Caco-2 (cell line): ENCODE measurements around the gene HSD17B8. TPM values are rescaled to one million over a fixed set of nuclear protein-coding genes. Genes with fewer than 3 reads are reported as not detected.

Source experiments
- BruUV-seq: library from RNA; stranded (reverse); fragments of 400-500 nt; replicated peaks from 2 replicates; lab custom pipeline; 2021; lab: Mats Ljungman, UMichigan
- CTCF ChIA-PET: fragments of 300-600 bp; sonication (Branson Sonifier 250); formaldehyde crosslinking; loops from one replicate; lab custom pipeline; 2022; ENCODE audit warnings: antibody characterized with exemption; lab: Charles Lee
- POLR2A ChIA-PET: fragments of 300-600 bp; sonication (Branson Sonifier 250); formaldehyde crosslinking; loops from one replicate; lab custom pipeline; 2022; ENCODE audit warnings: antibody characterized with exemption; lab: Charles Lee
- DNase-seq, 2 experiments: peaks; one replicate each; pipeline versions ENCODE4 v3.0.0 to v3.0.0-alpha.2; 2020 to 2022
- H3K27me3 ChIP-seq: replicated peaks from 2 replicates; pipeline ENCODE4 v1.6.0; 2011; ENCODE audit warnings: low read length; ENCODE audit not compliant: control insufficient read depth, insufficient read depth
- H3K36me3 ChIP-seq: 2 replicates; pipeline ENCODE4 v1.5.1; 2011; ENCODE audit warnings: low read length; ENCODE audit not compliant: control insufficient read depth, insufficient read depth
- H3K4me1 ChIP-seq: fragments of 250-450 bp; sonication (Bioruptor Pico); 2 replicates; pipeline ENCODE4 v1.5.1; 2020; ENCODE audit warnings: mild to moderate bottlenecking
- H3K4me3 ChIP-seq: 2 replicates; pipeline ENCODE4 v1.5.1; 2011; ENCODE audit warnings: low read depth, mild to moderate bottlenecking, control low read depth, low read length
- H3K9me3 ChIP-seq: fragments of 250-450 bp; sonication (Bioruptor Pico); 2 replicates; pipeline ENCODE4 v1.5.1; 2020; ENCODE audit warnings: mild to moderate bottlenecking, moderate library complexity
- H3K27ac Mint-ChIP-seq: one replicate; pipeline ENCODE4 v1.8.0; 2022; ENCODE audit warnings: mixed read lengths; ENCODE audit not compliant: unreplicated experiment
- H3K27me3 Mint-ChIP-seq: one replicate; pipeline ENCODE4 v1.8.0; 2022; ENCODE audit warnings: mixed read lengths; ENCODE audit not compliant: insufficient read depth, unreplicated experiment
- H3K36me3 Mint-ChIP-seq: one replicate; pipeline ENCODE4 v1.8.0; 2022; ENCODE audit warnings: mild to moderate bottlenecking, mixed read lengths; ENCODE audit not compliant: insufficient read depth, unreplicated experiment
- H3K4me1 Mint-ChIP-seq: one replicate; pipeline ENCODE4 v1.8.0; 2022; ENCODE audit warnings: low read depth, mixed read lengths; ENCODE audit not compliant: unreplicated experiment
- H3K4me3 Mint-ChIP-seq: one replicate; pipeline ENCODE4 v1.8.0; 2022; ENCODE audit warnings: mild to moderate bottlenecking, moderate library complexity, mixed read lengths; ENCODE audit not compliant: unreplicated experiment
- H3K9me3 Mint-ChIP-seq: one replicate; pipeline ENCODE4 v1.8.0; 2022; ENCODE audit warnings: mixed read lengths; ENCODE audit not compliant: unreplicated experiment
- intact Hi-C: fragments of 100-400 bp; cut with micrococcal nuclease; formaldehyde crosslinking; loops from one replicate; pipeline ENCODE4 v1.10.0; 2022; ENCODE audit not compliant: unreplicated experiment
- total RNA-seq: library from RNA; stranded (reverse); gene quantifications from 2 replicates; pipeline ENCODE4 v1.2.3, GENCODE V29; 2022
- TF ChIP-seq, protein P1 (sequence below), 2 experiments: fragments of 200-600 bp in 1 of 2; IDR thresholded peaks; 1 replicate in 1 of 2; 2 replicates in 1 of 2; pipeline versions ENCODE4 v1.5.1 to v1.8.0; 2011 to 2022; ENCODE audit warnings: antibody characterized with exemption in 1 of 2, control low read depth in 1 of 2, inconsistent platforms in 1 of 2, low read depth in 1 of 2, low read length in 1 of 2, mild to moderate bottlenecking in 1 of 2, moderate library complexity in 1 of 2; ENCODE audit not compliant: insufficient read depth in 1 of 2, severe bottlenecking in 1 of 2, unreplicated experiment in 1 of 2

HSD17B8 gene
- total RNA-seq, 1 experiment from 2014 or later: 10.0 TPM

DNA sequence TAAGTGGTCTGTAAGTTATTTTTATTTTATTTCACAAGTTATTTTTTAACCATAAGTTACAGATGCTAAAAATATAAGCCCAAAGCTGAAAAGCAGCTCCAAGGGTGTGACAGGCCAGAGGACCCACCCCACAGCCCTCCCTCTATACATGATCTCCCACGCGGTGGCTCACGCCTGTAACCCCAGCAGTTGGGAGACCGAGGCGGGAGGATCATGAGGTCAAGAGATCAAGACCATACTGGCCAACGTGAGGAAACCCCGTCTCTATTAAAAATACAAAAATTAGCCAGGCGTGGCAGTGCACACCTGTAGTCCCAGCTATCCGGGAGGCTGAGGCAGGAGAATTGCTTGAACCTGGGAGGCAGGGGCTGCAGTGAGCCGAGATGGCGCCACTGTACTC is 44.4 kb upstream of the HSD17B8 start:
- Mint-ChIP-seq H3K4me1 (peaks cover 12% of the 10 kb centered on the region), H3K27me3 (peaks cover 5% of the 10 kb centered on the region), H3K36me3 (no peaks in the 10 kb centered on the region), H3K9me3 (no peaks in the 10 kb centered on the region), H3K4me3 (no peak overlapping the region), H3K27ac (no peak overlapping the region)
- no peak for DNase-seq
- H3K4me3 ChIP-seq: no peak overlapping the region
- no TSS peak for BruUV-seq
- TF ChIP-seq, protein P1, sequence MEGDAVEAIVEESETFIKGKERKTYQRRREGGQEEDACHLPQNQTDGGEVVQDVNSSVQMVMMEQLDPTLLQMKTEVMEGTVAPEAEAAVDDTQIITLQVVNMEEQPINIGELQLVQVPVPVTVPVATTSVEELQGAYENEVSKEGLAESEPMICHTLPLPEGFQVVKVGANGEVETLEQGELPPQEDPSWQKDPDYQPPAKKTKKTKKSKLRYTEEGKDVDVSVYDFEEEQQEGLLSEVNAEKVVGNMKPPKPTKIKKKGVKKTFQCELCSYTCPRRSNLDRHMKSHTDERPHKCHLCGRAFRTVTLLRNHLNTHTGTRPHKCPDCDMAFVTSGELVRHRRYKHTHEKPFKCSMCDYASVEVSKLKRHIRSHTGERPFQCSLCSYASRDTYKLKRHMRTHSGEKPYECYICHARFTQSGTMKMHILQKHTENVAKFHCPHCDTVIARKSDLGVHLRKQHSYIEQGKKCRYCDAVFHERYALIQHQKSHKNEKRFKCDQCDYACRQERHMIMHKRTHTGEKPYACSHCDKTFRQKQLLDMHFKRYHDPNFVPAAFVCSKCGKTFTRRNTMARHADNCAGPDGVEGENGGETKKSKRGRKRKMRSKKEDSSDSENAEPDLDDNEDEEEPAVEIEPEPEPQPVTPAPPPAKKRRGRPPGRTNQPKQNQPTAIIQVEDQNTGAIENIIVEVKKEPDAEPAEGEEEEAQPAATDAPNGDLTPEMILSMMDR (IDR thresholded peaks at IDR 0.05; ENCODE audit: insufficient read depth in 1 of 2, low read depth in 1 of 2, low read length in 1 of 2, severe bottlenecking in 1 of 2, unreplicated experiment in 1 of 2): no peak
- H3K9me3 ChIP-seq: no peaks in the 10 kb centered on the region
- intact Hi-C loops: no loop called here
- ChIA-PET POLR2A (no interaction called here), CTCF (no interaction called here)
- H3K36me3 ChIP-seq: no peaks in the 10 kb centered on the region
- H3K27me3 ChIP-seq: no peaks in the 10 kb centered on the region; the same call in 1 of the 2 replicates
- H3K4me1 ChIP-seq: no peaks in the 10 kb centered on the region

DNA sequence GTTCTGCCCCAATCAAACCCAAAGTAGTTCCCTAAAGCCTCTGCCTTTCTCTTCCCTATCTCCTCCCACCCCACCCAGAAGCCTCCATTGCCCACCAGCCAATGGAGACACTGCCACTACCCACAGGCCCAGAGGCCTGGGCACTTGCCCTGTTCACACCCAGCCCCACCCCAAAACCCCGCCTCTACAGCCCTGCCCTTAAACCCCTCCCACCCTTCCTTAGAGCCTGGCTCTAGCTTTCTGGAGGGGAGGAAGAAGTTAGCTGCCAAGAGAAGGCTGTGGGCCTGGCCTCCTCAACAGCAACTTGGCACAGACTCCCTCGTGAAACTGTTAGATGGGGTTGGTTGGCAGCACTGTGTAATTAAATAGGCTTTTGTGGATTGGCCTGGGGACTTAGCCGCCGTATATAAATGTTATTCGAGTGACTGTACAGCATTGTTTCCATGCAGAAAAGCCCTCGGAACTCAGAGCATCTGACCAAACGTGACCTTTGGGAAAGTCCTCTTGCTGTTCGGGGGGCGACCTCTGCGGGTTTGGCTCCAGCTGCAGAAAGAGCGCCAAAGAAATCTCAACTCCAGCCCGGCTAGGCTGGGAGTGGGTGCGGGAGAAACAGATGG is 43.6 kb upstream of the HSD17B8 start:
- H3K36me3 ChIP-seq: no peaks in the 10 kb centered on the region
- Mint-ChIP-seq H3K4me3 (peak overlapping the region; percentile 80), H3K36me3 (no peaks in the 10 kb centered on the region), H3K27ac (no peak overlapping the region), H3K27me3 (peaks cover 7% of the 10 kb centered on the region), H3K9me3 (no peaks in the 10 kb centered on the region), H3K4me1 (peaks cover 12% of the 10 kb centered on the region)
- H3K9me3 ChIP-seq: no peaks in the 10 kb centered on the region
- ChIA-PET CTCF (interaction anchor here (0.6 to 1.5 kb wide), 4 partner anchors 37 to 87 kb away, joined by 4 to 8 read pairs (median 6); no protein-coding TSS in a partner anchor), POLR2A (no interaction called here)
- BruUV-seq: no TSS peak
- H3K4me1 ChIP-seq: no peaks in the 10 kb centered on the region
- TF ChIP-seq, protein P1 (IDR thresholded peaks at IDR 0.05; ENCODE audit: insufficient read depth in 1 of 2, low read depth in 1 of 2, low read length in 1 of 2, severe bottlenecking in 1 of 2, unreplicated experiment in 1 of 2): no peak
- no peaks in the 10 kb centered on the region; the same call in 1 of the 2 replicates for H3K27me3 ChIP-seq
- DNase-seq: no peak
- no peak overlapping the region for H3K4me3 ChIP-seq
- intact Hi-C loops: loop anchor here (1.0 kb wide), 1 partner anchor 36 kb away; no protein-coding TSS in a partner anchor

DNA sequence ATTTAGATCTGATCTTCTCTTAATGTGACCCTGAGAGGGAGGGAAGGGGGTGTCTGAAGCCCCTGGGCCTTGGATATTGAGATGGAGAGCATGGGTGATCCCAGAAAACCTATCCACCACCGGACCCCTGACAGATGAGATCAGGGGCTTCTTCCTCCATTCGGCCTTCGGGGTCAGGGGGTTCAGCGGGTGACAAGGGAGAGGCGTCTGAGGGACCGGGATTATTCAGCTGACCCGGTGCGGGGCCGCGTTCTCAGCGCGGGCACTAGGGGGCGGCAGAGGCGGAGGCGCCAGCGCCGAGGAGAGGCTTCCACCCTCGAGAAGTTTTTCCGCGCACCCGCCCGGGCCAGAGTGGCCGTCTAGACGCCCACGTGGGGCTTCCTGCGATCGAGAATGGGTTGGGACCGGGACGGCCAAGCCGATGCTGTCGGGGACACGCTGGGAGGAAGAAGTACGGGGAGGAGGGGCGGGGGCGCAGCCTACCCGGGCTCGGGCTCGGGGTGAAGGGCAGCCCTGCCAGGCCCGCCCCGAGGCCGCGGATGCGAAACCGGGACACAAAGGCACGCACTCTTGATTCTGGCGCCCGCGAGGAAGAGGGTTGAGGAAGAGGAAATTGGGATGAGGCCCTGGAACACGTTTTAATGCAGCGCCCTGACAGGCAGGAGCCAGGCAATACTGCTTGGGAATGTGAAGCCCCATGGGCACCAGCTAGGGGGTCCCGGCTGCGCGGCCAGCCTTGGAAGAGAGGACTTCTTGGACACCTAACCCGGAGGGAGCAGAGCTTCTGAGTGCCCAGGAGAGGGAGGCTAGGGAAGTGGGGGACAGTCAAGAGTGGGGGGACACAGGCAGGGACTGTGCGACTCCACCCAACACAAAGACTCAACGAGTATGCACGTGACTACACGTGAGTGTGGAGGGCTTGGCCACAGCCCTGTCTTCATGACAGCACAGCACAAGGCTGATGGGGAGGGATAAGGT is 42.8 kb upstream of the HSD17B8 start:
- TF ChIP-seq, protein P1 (IDR thresholded peaks at IDR 0.05; ENCODE audit: insufficient read depth in 1 of 2, low read depth in 1 of 2, low read length in 1 of 2, severe bottlenecking in 1 of 2, unreplicated experiment in 1 of 2): peak; percentile 85 to 92
- H3K27me3 Mint-ChIP-seq: peaks cover 8% of the 10 kb centered on the region
- BruUV-seq: no TSS peak
- ChIA-PET CTCF (interaction anchor here (0.6 to 1.5 kb wide), 5 partner anchors 11 to 87 kb away, joined by 4 to 8 read pairs (median 5); no protein-coding TSS in a partner anchor), POLR2A (no interaction called here)
- intact Hi-C loops: loop anchor here (1.0 kb wide), 2 partner anchors 36 to 87 kb away; no protein-coding TSS in a partner anchor
- peak overlapping the region; percentile 80 for H3K4me3 Mint-ChIP-seq
- DNase-seq: peak; percentile 65 to 86
- Histone ChIP-seq H3K36me3 (no peaks in the 10 kb centered on the region), H3K4me3 (peak overlapping the region; percentile 50), H3K27me3 (no peaks in the 10 kb centered on the region; the same call in 1 of the 2 replicates), H3K4me1 (no peaks in the 10 kb centered on the region), H3K9me3 (no peaks in the 10 kb centered on the region)
- H3K27ac Mint-ChIP-seq: peak overlapping the region; percentile 65
- no peaks in the 10 kb centered on the region for H3K36me3 Mint-ChIP-seq
- peaks cover 12% of the 10 kb centered on the region for H3K4me1 Mint-ChIP-seq
- no peaks in the 10 kb centered on the region for H3K9me3 Mint-ChIP-seq
